Activated CD4-positive, alpha-beta T cell treated with anti-CD3 and anti-CD28 coated beads for 4 hours (primary cell): ENCODE measurements around the gene KIFAP3.
"Not testable (repeated sequence)": the region's sequence is repeated elsewhere in the genome, so short reads cannot be mapped to it uniquely, and the experiment has no call there.

Experiments
- DNase-seq, 2 donors: peaks; one replicate each; pipeline ENCODE4 v3.0.0-alpha.2; 2020

KIFAP3 gene

DNA sequence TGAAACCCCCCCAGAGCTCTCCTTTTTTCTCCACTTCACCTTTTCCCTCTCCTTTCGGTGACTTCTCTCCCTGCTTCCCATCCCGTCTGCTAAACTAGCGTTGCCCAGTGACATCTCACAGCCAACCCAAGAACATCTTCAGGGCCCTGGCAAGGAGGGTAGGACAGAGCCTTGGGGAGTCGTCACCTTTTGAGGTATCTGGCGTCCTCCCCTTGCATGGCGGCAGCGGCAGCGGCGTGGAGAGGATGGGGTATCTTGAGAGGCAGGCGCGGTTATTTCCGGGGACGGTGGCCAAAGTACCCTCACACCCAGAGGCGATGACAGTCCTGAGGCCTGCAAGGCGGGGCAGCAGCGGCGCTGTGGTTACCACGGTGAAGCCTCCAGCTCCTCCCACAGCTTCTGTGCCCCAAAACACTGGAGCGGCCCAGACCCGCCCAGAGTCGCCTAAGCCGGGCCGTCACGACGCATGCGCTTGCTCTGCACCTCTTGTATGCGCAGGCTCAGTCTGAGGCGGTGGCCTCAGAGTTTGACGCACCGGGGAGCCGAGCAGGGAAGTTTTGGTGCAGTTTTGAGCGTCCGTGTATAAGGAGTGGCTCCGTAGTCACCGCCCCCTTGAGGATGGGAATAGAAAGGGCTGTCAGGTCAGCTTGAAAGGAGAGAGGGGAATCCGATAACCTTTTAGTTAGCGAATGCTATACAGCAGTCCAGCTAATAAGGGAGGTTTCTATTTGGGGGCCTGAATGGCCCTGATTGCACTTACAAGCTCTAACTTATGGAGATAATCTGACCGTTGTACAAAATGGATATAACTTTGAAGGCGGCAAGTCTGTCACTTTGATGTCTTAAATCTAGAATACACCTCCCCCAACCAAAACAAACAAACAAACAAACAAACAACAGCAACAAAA, at the start of gene KIFAP3:
TSS of gene KIFAP3 (minus strand) at position 446 of the 908 bp plus-strand sequence. CDS start at position 218, 228 bp downstream.
- DNase-seq, result peak; percentile 93 to 95

DNA sequence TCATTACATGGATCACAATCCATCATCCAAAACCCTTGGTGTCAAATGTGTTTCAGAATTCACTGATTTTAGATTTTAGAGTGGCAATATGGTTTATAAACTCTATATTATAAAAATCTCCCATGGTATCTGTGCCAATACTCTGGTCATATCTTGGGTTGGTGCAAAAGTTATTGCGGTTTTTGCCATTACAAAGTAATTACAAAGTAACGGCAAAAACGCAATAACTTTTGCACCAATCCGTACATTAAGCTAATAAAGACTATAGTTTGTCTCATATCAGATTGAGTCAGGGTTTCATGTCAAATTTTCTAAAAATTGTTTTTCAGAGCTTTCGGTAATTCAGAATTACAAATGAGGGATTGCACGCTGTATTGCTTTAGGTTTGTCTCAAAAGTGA, 47.9 kb upstream of the KIFAP3 start:
- DNase-seq, result no peak

DNA sequence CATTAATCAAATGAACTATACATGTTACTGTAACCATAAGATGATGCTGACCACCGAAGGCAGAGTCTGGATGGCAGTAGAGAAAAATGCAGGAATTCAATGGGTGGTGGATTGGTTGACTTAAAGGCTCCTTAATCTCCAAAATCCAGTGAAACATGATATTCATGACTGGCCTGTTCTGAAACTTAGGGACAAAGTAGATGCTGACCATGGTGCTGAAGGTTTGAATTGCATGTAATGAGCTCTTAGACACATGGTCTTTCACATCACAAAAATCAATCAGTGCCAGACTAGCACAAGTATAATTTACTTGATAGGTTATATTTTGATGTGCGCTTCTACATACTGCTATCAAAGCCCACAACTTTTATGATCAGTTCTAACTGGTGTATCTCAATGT, 40.4 kb upstream of the KIFAP3 start:
- no peak for DNase-seq

DNA sequence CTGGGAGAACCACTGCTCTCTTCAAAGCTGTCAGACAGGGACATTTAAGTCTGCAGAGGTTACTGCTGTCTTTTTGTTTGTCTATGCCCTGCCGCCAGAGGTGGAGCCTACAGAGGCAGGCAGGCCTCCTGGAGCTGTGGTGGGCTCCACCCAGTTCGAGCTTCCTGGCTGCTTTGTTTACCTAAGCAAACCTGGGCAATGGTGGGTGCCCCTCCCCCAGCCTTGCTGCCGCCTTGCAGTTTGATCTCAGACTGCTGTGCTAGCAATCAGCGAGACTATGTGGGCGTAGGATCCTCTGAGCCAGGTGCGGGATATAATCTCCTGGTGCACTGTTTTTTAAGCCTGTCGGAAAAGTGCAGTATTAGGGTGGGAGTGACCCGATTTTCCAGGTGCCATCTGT, 38.6 kb upstream of the KIFAP3 start:
- DNase-seq, result not testable (repeated sequence)

DNA sequence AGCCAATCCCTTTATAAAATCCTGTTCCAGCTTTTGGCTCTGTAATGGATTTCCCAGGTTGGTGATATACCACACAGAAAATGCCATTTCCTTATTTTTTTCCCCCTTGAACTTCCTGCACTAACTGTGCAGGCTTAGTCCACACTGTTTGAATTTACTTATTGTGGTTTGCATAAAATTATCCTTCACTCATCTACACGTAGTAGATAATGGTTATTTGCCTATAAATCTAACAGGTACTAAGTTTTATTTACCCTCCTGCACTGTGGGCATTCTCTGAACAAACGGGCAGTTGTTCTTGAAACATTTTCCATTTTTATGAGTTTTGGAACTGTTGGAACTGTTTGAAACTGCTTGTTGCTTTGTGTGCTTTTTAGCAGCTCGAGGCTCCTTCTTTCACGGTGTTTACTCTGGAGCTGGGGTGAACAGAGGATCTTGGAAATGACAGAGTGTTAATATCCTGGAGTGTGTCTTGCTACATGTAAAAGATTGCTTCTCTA, 23.0 kb upstream of the KIFAP3 start:
- no peak for DNase-seq

DNA sequence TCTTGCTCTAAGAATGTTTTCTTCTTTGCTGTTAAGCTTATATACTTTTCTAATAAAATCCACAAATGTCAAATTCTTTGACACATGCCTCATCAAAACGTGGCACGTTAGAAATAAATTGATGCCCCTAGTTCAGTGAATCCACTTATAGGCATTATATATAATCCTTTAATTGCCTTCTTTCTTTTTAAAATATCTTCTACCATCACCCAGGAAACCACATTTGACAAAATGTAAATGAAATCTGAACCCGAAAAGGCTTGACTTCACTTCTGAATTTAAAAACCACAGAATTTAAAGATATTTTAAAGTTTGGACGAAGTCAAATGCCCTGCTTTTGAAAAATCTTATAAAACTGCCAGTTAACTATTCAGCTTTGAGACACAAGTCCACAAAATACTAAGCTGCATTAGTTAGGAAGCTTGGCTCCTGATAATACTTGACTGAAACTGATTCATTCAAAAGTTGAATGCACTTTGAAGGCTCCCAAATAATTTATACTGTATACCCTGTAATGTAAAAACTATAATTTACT, 22.4 kb upstream of the KIFAP3 start:
- DNase-seq, result no peak

DNA sequence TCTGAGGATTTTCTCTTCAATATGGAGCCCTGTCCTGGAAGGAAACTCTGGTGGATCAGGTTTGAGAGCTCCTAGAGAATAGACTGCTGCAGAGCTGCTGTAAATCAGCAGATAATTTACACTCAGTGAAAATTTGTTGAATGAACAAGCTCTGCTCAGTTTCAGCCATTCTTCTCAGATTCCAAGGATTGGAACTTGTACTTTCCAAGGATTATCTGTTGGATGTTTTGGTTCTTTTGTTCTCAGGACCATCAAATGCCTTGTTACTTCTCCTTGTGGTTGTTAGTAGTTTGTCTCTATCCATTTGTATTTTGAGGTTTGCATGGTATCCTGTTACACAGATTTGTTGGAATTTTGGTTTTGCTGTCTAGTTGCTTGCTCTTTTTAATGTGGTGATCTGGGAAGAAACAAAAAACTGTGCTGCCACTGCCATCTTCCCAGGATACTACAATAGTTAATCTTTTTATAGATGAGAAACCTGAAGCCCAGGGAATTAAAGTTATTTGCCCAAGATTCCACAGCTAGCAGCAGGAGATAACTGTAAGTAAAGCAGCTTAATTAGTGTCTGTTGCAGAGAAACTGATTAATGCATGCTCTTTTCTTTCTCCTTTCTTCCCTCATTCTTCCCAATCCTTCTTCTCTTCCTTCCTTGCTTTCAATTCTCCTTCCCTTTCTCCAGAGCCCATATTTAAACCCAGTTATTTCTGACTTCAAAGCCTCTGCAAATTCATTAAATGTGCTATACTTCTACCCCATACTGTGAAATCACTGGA, 21.7 kb upstream of the KIFAP3 start:
- no peak for DNase-seq

DNA sequence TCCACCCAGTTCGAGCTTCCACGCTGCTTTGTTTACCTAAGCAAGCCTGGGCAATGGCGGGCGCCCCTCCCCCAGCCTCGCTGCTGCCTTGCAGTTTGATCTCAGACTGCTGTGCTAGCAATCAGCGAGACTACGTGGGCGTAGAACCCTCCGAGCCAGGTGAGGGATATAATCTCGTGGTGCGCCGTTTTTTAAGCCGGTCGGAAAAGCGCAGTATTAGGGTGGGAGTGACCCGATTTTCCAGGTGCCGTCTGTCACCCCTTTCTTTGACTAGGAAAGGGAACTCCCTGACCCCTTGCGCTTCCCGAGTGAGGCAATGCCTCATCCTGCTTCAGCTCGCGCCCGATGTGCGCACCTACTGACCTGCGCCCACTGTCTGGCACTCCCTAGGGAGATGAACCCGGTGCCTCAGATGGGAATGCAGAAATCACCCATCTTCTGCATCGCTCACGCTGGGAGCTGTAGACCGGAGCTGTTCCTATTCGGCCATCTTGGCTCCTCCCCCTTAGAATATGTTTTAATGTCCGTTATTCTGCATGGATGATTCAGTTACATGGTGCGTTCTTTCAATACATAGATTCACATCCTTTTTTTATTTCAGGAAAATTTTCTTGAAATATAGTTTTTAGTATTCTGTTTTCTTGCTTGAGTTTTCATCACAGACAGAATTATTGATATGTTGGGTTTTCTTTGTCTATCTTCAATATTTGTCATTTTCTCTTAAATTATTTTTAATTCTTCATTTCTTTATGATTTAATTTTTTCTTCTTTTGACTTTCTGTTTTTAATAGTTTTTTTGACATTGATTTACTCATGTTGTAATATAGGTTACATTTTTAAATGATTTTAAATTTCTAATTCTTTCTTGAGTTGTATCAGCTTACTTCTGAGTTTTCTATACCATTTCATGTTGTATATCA, 20.5 kb upstream of the KIFAP3 start:
- not testable (repeated sequence) for DNase-seq

DNA sequence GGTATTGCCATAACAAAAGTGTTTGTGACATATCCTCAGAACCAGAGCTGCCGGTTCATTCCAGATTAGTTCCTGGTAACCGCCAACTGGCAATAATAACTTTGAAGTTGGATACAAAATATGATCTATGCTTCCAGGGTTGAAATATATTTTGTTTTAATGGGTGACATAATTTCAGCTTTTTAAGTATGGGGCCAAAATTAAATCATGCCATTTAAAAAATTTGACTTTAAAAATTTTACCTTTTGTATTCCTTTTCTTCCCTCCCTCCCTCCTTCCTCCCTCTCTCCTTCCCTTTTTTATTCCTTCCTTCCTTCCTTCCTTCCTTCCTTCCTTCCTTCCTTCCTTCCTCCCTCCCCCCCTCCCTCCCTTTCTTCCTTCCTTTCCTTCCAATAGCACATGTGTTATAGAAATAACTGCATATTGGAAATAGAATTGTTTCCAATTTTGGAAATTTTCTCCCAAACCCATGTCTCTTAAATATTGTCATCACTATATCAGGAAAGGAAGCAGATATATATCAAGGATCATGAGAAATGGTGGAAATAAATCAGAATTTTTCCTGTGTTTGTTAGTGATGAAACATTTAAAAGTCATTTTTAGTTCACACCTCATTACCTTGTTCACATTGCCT, 12.0 kb upstream of the KIFAP3 start:
- no peak for DNase-seq

DNA sequence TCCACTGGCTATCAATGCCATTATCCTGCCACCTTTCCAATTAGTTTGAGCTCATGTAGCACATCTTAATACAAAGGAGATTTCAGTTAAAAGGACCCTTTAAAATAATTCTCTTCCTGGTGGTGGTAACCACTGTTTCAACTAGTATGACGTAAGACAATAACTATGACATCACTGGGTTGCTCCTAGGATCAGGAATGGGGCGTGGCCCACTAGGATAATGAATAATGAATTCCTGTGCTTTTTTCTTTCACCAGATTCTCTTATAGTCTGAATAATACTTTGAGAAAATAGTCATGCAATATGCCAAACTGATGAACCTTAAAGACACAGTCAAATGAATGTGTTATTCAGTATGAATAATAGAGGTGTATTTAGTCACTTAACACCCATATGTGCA, 10.6 kb upstream of the KIFAP3 start:
- no peak for DNase-seq

DNA sequence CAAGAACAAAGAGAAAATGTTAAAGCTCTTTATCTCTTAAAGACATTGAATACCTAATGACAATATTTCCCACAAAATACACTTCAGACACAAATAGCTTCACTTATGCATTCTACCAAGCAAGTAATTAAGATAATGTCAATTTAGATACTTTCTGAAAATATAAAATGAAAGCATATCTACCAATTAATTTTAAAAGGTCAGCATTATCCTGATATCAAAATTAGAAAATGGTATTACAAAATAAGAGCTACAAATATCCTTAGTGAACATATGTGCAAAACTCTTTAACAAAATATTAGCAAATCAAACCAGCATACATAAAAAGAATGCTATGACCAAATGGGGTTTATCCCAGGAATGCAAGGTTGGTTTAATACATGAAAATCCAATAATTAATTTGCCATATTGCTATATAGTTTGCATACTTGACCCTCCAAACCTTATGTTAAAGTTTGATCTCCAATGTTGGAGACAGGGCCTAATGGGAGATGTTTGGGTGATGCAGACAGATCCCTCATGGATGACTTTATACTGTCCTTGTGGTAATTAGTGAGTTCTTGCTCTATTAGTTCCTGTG, 4.2 kb upstream of the KIFAP3 start:
- no peak for DNase-seq

DNA sequence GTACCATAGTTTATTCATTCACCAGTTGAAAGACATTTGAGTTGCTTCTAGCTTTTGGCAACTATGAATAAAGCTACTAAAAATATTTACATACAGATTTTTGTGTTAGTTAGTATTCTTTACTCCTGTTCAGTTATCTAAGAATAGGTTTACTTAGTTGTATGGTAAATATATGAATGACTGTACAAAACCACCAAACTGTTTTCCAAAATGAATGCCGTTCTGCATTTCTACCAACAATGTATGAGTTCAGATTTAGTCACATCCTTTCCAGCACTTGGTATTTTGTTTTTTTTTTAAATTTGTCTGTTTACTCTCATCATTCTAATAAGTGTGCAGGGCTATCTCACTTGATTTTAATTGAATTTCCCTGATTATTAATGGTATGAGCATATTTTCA, 3.4 kb upstream of the KIFAP3 start:
- no peak for DNase-seq

DNA sequence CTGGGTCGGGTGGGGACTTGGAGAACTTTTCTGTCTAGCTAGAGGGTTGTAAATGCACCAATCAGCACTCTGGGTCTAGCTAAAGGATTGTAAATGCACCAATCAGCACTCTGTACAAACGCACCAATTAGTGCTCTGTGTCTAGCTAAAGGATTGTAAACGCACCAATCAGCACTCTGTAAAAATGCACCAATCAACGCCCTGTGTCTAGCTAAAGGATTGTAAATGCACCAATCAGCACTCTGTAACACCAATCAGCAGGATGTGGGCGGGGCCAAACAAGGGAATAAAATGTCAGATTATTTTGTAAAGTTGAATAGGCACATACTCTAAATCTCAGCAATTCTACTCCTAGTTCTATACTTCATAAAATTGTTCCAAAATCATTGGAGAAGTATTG, 2.5 kb upstream of the KIFAP3 start:
- not testable (repeated sequence) for DNase-seq

DNA sequence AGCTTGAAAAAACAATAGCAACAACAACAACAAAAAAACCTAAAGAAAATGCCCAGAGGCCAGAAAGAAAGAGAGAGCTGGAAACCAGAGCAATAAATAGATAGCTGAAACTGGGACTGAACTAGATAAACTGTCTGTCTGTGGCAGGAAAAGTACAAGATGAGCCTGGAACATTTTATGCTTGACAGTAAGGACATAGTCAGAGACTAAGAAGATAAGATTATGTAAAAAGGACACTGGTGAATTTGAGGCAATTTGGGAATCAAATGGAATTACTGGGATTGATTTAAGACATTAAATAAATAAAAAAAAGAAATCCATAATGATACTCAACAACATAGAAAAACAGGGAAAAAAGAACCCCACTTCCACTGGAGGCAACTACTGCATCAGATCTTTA, 1.7 kb upstream of the KIFAP3 start:
- DNase-seq, result no peak

DNA sequence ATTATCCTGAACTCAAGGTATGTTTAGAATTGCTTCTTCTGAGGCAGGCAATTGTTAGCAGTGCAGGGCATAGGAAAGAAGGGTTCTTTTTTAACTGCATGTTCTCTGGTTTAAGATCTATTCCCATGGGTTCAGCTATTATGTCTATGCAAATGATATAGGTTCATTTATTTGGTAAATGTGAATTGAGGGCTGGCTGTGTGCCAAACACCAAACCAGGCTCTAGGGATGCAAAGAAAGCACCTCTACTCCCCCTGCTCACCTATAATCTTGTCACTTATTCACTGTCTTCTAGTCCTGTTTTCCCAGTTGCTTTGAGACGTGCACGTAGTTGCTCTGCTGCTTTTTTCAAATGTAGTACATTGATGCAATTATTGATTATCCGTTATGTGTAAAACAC, 691 bp upstream of the KIFAP3 start:
- no peak for DNase-seq

DNA sequence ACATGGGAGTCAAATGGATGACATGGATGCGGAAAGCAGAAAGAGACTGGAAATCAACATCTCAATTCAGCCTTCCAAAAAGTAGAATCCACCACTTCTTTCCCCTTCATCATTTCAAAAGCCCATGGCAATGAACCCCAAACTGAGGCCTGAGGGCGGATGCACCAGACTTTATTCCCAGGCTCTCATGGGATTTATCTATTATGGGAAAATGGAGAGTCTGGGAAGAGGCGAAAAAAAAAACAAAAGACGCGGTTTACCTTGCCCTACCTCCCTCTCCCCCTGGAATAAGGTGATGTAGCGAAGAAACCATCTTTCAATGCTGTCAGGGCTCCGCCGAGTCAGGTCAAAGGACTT, 624 bp downstream of the KIFAP3 start:
- no peak for DNase-seq

DNA sequence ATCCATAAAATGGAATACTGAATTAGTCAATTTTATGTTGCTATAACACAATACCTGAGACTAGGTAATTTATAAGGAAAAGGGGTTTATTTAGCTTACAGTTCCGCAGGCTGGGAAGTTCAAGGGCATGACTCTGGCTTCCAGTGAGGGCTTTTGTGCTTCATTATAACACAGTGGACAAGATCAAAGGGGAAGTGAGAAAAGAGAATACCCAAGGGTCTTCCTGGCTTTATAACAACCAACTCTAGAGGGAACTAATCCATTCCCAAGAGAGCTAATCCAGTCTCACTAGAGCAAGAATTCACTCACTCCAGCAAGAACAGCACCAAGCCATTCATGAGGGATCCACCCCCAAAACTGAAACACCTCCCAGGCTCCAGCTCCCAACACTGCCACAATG, 3.1 kb downstream of the KIFAP3 start:
- no peak for DNase-seq

DNA sequence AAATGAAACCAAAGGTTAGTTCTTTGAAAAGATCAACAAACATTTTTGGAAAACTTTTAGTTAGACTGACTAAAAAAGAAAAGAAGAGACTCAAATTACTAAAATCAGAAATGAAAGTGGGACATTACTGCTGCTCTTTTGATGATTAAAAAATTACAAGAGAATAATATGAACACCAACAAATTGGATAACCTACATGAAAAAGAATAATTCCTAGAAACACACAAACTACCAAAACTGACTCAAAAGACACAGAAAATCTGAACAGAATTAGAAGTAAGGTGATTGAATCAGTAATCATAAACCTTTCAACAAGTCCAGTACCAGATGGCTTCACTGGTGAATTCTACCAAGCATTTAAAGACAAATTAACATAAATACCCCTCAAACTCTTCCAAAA, 5.6 kb downstream of the KIFAP3 start:
- no peak for DNase-seq

DNA sequence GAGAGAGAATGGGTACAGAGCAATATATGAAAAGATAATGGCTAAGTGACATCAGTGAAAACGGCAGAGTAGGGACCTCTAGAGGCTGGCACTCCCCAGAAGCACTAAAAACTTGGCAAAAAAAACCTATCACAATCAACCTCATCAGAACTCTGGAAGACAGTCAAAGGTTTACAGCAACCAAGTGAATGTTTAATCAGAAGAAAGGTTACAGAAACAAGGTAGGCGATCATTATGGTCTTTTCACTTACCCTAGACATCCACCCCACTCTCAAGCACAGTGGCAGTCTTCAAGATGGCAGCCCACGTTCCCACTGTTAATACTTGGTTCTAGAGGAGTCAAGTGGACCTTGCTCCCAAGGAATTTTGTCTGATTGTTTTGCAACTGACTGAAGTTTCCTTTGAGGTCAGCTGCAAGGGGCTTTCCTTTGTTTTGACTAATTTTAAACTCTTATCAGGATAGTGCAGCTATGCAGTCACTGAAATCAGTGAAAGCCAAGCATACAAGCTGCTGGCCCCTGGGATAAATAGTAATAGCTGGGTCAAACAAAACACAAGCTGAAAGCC, 7.2 kb downstream of the KIFAP3 start:
- DNase-seq, result no peak

DNA sequence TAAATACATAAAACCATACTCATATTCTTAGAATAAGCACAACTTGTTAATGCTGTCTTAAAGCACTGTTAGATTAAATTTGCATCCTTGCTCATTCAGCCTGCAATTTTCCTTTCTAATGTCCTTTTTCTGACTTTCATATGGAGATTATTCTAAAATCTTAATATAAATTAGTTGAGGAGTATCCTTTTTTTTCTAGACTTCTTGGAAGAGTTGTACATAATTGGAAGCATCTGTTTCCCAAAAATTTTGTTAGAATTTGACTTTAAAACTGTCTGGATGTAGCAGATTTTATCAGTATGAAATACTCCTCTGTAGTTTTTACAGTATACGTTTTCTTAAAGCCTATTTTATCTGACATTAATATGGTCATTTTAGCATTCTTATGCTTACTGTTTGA, 9.7 kb downstream of the KIFAP3 start:
- DNase-seq, result no peak

DNA sequence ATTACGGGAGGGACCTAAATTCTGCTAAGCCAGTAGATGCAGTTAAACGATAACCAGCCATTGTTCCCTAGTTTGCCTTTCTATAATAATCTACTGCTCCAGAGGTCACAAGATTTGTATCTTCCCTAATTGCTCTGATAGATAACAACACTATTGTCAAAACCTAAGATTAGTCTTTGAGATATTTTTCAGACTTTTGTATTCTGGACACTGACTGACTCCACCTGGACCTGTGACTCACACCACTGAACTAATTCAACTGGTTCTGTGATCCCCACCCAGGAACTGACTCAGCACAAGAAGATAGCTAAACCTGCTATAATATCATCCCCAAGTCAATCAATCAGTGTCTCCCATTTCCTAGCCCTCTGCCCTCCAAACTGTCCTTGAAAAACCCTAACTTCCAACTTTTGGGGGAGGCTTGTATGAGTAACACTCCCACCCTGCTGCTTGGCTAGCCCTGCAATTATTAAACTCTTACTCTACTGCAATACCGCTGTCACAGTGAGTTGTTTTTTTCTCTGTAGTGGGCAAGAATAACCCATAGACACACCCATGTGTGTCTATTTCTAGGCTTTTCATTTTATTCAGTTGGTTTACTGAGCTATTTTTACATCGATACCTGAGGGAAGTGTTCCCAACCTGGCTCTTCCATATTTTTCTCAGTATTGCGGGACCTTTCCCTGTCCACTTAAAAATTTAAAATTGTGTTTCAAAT, 11.2 kb downstream of the KIFAP3 start:
- no peak for DNase-seq
